Adrenal gland (tissue), 12 donors: ENCODE results near the gene ZFP36L1. TPM values are rescaled to one million over a fixed set of nuclear protein-coding genes. Genes with fewer than 3 reads are reported as not detected.

Experiments
- DNase-seq, 7 donors: peaks; one replicate each; pipeline ENCODE4 v3.0.0-alpha.2; 2019 to 2020
- H3K27ac ChIP-seq, 5 donors: fragments of 200-600 bp; sonication (generic) in 4 of 5; 1 replicate in 3 of 5; 2 replicates in 2 of 5; pipeline versions ENCODE4 v1.5.1 to v1.8.0; 2016 to 2020; ENCODE audit warnings: mild to moderate bottlenecking in 1 of 5
- H3K27me3 ChIP-seq: fragments of 200-600 bp; 2 replicates; pipeline ENCODE4 v1.8.0; 2021
- H3K36me3 ChIP-seq, 2 donors: fragments of 200-600 bp; replicated peaks in 1 of 2; 1 replicate in 1 of 2; 2 replicates in 1 of 2; pipeline versions ENCODE4 v1.5.1 to v1.8.0; 2018 to 2022
- H3K4me1 ChIP-seq, 2 donors: fragments of 200-600 bp; replicated peaks in 1 of 2; 1 replicate in 1 of 2; 2 replicates in 1 of 2; pipeline versions ENCODE4 v1.5.1 to v1.8.0; 2018 to 2021
- H3K4me3 ChIP-seq, 4 donors: fragments of 200-600 bp; sonication (generic) in 3 of 4; one replicate each; pipeline ENCODE4 v1.5.1; 2016 to 2018
- H3K9me3 ChIP-seq, 3 donors: fragments of 200-600 bp; sonication (generic) in 1 of 3; replicated peaks in 1 of 3; 1 replicate in 2 of 3; 2 replicates in 1 of 3; pipeline versions ENCODE4 v1.5.1 to v1.8.0; 2016 to 2021
- POLR2A ChIP-seq, 2 donors: fragments of 450-650 bp; IDR thresholded peaks; one replicate each; pipeline ENCODE4 v1.6.1; 2017; ENCODE audit warnings: antibody characterized with exemption in 2 of 2, mild to moderate bottlenecking in 2 of 2, moderate library complexity in 1 of 2
- WGBS, 4 donors: extraction: QIAGEN DNeasy Blood & Tissue Kit in 2 of 4; methylation state at CpG; one replicate each; pipeline versions ENCODE4 v1.1.5 to v1.1.7; 2013 to 2017; 5-methylcytosine and 5-hydroxymethylcytosine counted together
- intact Hi-C, 2 donors: fragments of 100-400 bp; cut with DNase I; formaldehyde crosslinking; loops; one replicate each; pipeline versions ENCODE4 v1.14.1 to v1.15.0; 2022 to 2023
- polyA plus RNA-seq, 3 donors: library from polyadenylated mRNA; stranded (reverse); fragments of 200-250 nt in 2 of 3; fragments of 350-450 nt in 1 of 3; fragmentation: Illumina TruSeq in 1 of 3; extraction: RNeasy Lipid Tissue Mini Kit (QIAGEN cat#74804) in 1 of 3; gene quantifications; one replicate each; pipeline ENCODE4 v1.2.3, GENCODE V29; 2013 to 2014
- total RNA-seq, 9 donors: library from RNA; depleted of rRNA in 4 of 9; stranded (reverse); fragments of >200 nt in 4 of 9; fragments of 120-200 nt in 1 of 9; fragmentation: NEBNext Ultra II Directional in 1 of 9; extraction: Animal tissue kit (Norgen Biotek cat#: 25700) in 1 of 9; gene quantifications; one replicate each; pipeline versions ENCODE4 v1.1.0 to v1.2.4, GENCODE V29; 2013 to 2023
- TF ChIP-seq, protein P1 (sequence below), 6 experiments: fragments of 450-650 bp in 4 of 6; fragments of 200-600 bp in 2 of 6; sonication (generic) in 1 of 6; IDR thresholded peaks; 1 replicate in 5 of 6; 2 replicates in 1 of 6; pipeline versions ENCODE4 v1.5.1 to v1.8.0; 2016 to 2021; ENCODE audit warnings: antibody characterized with exemption in 6 of 6, mild to moderate bottlenecking in 2 of 6, moderate library complexity in 1 of 6
- donor health status: healthy with polysubstance abuse.
- donor health status: Bipolar disorder and iron deficiency.
- donor health status: DM: yes; HTN: yes; CAD: no.
- donor health status: DM: no; HTN: no; CAD: no.
- donor health status: DM: no; HTN: no; CAD: no.
- donor health status: DM: yes; HTN: yes; CAD: no.

Gene ZFP36L1
- total and polyA plus RNA-seq, 12 donors, result 25.5 to 332 (median 133) TPM

- Histone ChIP-seq H3K4me3 (no peak overlapping the region), H3K27ac (no peak overlapping the region), H3K36me3 (no peaks in the 10 kb centered on the region), H3K4me1 (no peaks in the 10 kb centered on the region), H3K9me3 (no peaks in the 10 kb centered on the region), H3K27me3 (no peaks in the 10 kb centered on the region)
- TF ChIP-seq, protein P1, sequence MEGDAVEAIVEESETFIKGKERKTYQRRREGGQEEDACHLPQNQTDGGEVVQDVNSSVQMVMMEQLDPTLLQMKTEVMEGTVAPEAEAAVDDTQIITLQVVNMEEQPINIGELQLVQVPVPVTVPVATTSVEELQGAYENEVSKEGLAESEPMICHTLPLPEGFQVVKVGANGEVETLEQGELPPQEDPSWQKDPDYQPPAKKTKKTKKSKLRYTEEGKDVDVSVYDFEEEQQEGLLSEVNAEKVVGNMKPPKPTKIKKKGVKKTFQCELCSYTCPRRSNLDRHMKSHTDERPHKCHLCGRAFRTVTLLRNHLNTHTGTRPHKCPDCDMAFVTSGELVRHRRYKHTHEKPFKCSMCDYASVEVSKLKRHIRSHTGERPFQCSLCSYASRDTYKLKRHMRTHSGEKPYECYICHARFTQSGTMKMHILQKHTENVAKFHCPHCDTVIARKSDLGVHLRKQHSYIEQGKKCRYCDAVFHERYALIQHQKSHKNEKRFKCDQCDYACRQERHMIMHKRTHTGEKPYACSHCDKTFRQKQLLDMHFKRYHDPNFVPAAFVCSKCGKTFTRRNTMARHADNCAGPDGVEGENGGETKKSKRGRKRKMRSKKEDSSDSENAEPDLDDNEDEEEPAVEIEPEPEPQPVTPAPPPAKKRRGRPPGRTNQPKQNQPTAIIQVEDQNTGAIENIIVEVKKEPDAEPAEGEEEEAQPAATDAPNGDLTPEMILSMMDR (IDR thresholded peaks at IDR 0.05), result no peak
- TF ChIP-seq POLR2A (IDR thresholded peaks at IDR 0.05), result no peak
- no peak for DNase-seq
- intact Hi-C loops, result no loop called here
- WGBS, 4 donors, result 95 to 97% (median 96%) methylated on average over 5 of the region's 5 CpGs
These were observed 44.2 kb downstream of the ZFP36L1 start for GRCh38 chr14:68748691-68749090.

GRCh38 chr14:68748260-68748659, 44.6 kb downstream of the ZFP36L1 start:
- no peak for DNase-seq
- TF ChIP-seq POLR2A (IDR thresholded peaks at IDR 0.05), result no peak
- TF ChIP-seq, protein P1 (IDR thresholded peaks at IDR 0.05), result no peak
- Histone ChIP-seq H3K27me3 (no peaks in the 10 kb centered on the region), H3K4me3 (no peak overlapping the region), H3K27ac (no peak overlapping the region), H3K36me3 (no peaks in the 10 kb centered on the region), H3K9me3 (no peaks in the 10 kb centered on the region), H3K4me1 (no peaks in the 10 kb centered on the region)
- intact Hi-C loops, result no loop called here
- WGBS, 4 donors, result 87 to 96% (median 94%) methylated on average over 8 to 10 of the region's 10 CpGs

DNA sequence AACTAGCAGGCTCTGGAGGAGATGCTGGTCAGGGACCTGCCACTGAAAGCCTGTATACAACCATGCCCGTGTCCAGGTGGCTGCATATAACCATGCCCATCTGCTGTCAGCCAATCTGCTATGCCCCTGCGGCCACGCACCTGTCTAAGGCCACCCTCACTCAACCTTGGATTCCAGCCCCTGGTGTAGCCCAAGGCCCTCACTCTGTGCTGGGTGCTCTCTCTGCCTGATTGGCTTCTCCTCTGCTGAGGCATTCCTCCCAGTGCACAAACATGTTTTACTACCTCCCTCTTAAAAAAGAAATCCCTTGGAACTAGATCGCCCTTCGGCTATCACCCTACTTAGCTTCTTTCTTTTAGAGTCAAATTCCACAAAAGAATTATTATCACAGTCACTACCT, 45.5 kb downstream of the ZFP36L1 start:
- no peaks in the 10 kb centered on the region for H3K27me3 ChIP-seq
- H3K4me1 ChIP-seq, result no peaks in the 10 kb centered on the region
- TF ChIP-seq, protein P1 (IDR thresholded peaks at IDR 0.05), result no peak
- TF ChIP-seq POLR2A (IDR thresholded peaks at IDR 0.05), result no peak
- no peaks in the 10 kb centered on the region for H3K36me3 ChIP-seq
- intact Hi-C loops, result no loop called here
- no peaks in the 10 kb centered on the region for H3K9me3 ChIP-seq
- no peak overlapping the region for H3K4me3 ChIP-seq
- H3K27ac ChIP-seq, result no peak overlapping the region
- 91 to 98% (median 94%) methylated on average over 5 of the region's 5 CpGs for WGBS, 4 donors
- no peak for DNase-seq

DNA sequence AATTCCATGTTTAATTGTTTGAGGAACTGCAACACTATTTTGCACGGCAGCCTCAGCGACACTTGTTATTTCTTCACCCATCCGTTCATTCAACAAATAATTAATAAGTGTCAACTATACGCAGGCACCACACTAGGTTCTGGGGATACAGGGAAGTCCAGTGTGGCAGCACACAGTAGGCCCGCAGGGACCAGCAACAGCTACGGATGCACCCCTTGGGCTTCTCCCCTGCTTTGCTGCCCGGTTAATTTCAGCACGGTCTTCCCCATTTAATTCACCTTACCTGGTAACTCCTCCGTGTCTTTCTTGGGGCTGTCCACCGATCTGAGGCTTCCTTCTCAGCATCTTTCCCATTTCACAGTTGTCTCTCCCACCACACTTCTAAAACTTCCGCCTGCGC, 48.3 kb downstream of the ZFP36L1 start:
- 83 to 90% (median 85%) methylated on average over 12 of the region's 12 CpGs for WGBS, 4 donors
- Histone ChIP-seq H3K9me3 (no peaks in the 10 kb centered on the region), H3K4me1 (no peaks in the 10 kb centered on the region), H3K27me3 (no peaks in the 10 kb centered on the region), H3K4me3 (no peak overlapping the region), H3K36me3 (no peaks in the 10 kb centered on the region), H3K27ac (no peak overlapping the region)
- TF ChIP-seq, protein P1 (IDR thresholded peaks at IDR 0.05), result no peak
- TF ChIP-seq POLR2A (IDR thresholded peaks at IDR 0.05), result no peak
- DNase-seq, result no peak
- intact Hi-C loops, result no loop called here
